NOMO-1 treated with DMSO at 0.1 percent for 48 hours (cell line): ENCODE results near the gene DAZ1.
"Not testable (repeated sequence)": the region's sequence is repeated elsewhere in the genome, so short reads cannot be mapped to it uniquely, and the experiment has no call there.

Experiments
- DNase-seq: peaks from one replicate; lab custom pipeline; 2025; ENCODE audit not compliant: unreplicated experiment; lab: John Stamatoyannopoulos, UW

The DAZ1 gene, protein sequence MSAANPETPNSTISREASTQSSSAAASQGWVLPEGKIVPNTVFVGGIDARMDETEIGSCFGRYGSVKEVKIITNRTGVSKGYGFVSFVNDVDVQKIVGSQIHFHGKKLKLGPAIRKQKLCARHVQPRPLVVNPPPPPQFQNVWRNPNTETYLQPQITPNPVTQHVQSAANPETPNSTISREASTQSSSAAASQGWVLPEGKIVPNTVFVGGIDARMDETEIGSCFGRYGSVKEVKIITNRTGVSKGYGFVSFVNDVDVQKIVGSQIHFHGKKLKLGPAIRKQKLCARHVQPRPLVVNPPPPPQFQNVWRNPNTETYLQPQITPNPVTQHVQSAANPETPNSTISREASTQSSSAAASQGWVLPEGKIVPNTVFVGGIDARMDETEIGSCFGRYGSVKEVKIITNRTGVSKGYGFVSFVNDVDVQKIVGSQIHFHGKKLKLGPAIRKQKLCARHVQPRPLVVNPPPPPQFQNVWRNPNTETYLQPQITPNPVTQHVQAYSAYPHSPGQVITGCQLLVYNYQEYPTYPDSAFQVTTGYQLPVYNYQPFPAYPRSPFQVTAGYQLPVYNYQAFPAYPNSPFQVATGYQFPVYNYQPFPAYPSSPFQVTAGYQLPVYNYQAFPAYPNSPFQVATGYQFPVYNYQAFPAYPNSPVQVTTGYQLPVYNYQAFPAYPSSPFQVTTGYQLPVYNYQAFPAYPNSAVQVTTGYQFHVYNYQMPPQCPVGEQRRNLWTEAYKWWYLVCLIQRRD

DNA sequence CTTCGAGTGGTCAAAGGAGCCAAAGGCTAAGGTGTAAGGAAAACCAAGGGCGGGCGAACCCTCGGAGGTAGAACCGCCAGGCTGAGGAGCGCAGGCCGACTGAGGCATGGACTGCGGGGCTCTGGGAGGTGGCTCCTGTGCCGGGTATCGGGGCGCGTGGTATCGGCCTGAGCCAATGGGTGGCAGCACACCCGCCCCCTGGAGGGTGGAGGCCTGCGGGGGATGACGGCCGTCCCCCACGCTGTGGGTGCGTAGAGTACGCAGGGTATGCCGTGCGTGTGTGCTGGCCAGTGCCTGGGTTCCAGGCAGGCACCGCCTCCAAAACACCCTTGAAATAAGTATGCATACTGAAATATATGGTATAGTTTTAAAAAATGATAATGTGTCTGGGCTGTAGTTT lies at the start of gene DAZ1:
Gene DAZ1 (minus strand): TSS at position 101 of the 400 bp plus-strand sequence. CDS start 208 bp downstream, outside the sequence.
- not testable (repeated sequence) for DNase-seq

DNA sequence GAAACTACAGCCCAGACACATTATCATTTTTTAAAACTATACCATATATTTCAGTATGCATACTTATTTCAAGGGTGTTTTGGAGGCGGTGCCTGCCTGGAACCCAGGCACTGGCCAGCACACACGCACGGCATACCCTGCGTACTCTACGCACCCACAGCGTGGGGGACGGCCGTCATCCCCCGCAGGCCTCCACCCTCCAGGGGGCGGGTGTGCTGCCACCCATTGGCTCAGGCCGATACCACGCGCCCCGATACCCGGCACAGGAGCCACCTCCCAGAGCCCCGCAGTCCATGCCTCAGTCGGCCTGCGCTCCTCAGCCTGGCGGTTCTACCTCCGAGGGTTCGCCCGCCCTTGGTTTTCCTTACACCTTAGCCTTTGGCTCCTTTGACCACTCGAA lies 20.4 kb upstream of the DAZ1 start, which contains the start of gene DAZ2:
Gene DAZ2 (plus strand): TSS at position 301 of the 400 bp plus-strand sequence. CDS start 208 bp downstream, outside the sequence.
- DNase-seq = not testable (repeated sequence)

DNA sequence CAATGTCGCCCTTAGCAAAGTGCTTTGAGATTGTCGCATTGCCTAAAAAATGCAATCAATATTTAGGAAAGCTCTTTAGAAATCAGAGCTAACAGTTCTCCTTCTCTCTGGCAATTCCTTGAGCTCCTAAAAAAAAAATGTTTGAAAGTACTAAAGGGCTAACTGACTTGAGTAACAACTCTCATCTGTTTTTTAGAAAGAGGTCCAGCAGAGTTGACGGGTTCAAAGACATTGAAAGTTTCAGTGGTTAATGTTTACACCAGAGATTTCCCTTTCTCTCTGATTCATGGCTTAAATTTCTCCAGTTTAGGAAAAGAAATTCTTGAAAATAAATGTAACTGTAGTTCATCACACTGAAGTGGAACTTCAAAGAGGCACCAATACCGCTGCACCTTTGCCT lies 11.9 kb upstream of the DAZ1 start:
- DNase-seq = not testable (repeated sequence)

GRCh38 chrY:23209802-23210495 lies 11.1 kb upstream of the DAZ1 start:
- not testable (repeated sequence) for DNase-seq

DNA sequence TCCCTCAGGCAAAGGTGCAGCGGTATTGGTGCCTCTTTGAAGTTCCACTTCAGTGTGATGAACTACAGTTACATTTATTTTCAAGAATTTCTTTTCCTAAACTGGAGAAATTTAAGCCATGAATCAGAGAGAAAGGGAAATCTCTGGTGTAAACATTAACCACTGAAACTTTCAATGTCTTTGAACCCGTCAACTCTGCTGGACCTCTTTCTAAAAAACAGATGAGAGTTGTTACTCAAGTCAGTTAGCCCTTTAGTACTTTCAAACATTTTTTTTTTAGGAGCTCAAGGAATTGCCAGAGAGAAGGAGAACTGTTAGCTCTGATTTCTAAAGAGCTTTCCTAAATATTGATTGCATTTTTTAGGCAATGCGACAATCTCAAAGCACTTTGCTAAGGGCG lies 8.6 kb upstream of the DAZ1 start:
- DNase-seq = not testable (repeated sequence)
